Panc1 (cell line): ENCODE results near the gene LONP2. TPM values are rescaled to one million over a fixed set of nuclear protein-coding genes. Genes with fewer than 3 reads are reported as not detected.

Experiments
- ATAC-seq: fragments of 200-7000 bp; cut with Tn5 transposase; 2 replicates; pipeline ENCODE4 v1.9.1; 2020; ENCODE audit warnings: mild to moderate bottlenecking, moderate library complexity
- BruUV-seq: library from RNA; stranded (reverse); fragments of 400-500 nt; replicated peaks from 2 replicates; lab custom pipeline; 2021; lab: Mats Ljungman, UMichigan
- CTCF ChIA-PET: fragments of 300-600 bp; sonication (Branson Sonifier 250); formaldehyde crosslinking; loops from one replicate; lab custom pipeline; 2022; ENCODE audit warnings: antibody characterized with exemption; lab: Charles Lee
- POLR2A ChIA-PET: fragments of 300-600 bp; sonication (Branson Sonifier 250); formaldehyde crosslinking; loops from one replicate; lab custom pipeline; 2022; ENCODE audit warnings: antibody characterized with exemption; lab: Charles Lee
- DNase-seq: peaks from one replicate; pipeline ENCODE4 v3.0.0-alpha.2; 2010; ENCODE audit warnings: low read depth, low spot score
- H3K27ac ChIP-seq: 2 replicates; pipeline ENCODE4 v1.5.1; 2011; ENCODE audit warnings: mild to moderate bottlenecking, low read length, inconsistent platforms
- H3K27me3 ChIP-seq: fragments of 200-500 bp; sonication (Bioruptor generic); 2 replicates; pipeline ENCODE4 v1.6.0; 2014; ENCODE audit warnings: low read length, inconsistent platforms; ENCODE audit not compliant: control insufficient read depth, insufficient read depth
- H3K36me3 ChIP-seq: fragments of 200-500 bp; sonication (Bioruptor generic); 2 replicates; pipeline ENCODE4 v1.5.1; 2014; ENCODE audit warnings: inconsistent platforms, mild to moderate bottlenecking, low read length, moderate library complexity; ENCODE audit not compliant: control insufficient read depth, insufficient read depth
- H3K4me1 ChIP-seq: 2 replicates; pipeline ENCODE4 v1.5.1; 2011; ENCODE audit warnings: inconsistent platforms, mild to moderate bottlenecking, low read length, moderate library complexity; ENCODE audit not compliant: control insufficient read depth, insufficient read depth
- H3K4me3 ChIP-seq, 2 experiments: 2 replicates each; pipeline ENCODE4 v1.5.1; 2011 to 2012; ENCODE audit warnings: low read depth in 2 of 2, low read length in 2 of 2, mild to moderate bottlenecking in 2 of 2, inconsistent platforms in 1 of 2, moderate library complexity in 1 of 2
- H3K9me3 ChIP-seq: fragments of 200-500 bp; sonication (Bioruptor generic); 2 replicates; pipeline ENCODE4 v1.5.1; 2014; ENCODE audit warnings: low read depth, mild to moderate bottlenecking, inconsistent platforms, low read length, moderate library complexity; ENCODE audit not compliant: control insufficient read depth, insufficient read depth
- CTCF ChIP-seq: fragments of 450-650 bp; IDR thresholded peaks from 2 replicates; pipeline ENCODE4 v1.5.1; 2017; ENCODE audit warnings: mild to moderate bottlenecking
- POLR2AphosphoS5 ChIP-seq: IDR thresholded peaks from 2 replicates; pipeline ENCODE4 v1.6.1; 2012; ENCODE audit warnings: mild to moderate bottlenecking, low read depth, low read length, moderate library complexity
- REST ChIP-seq, 2 experiments: IDR thresholded peaks; 2 replicates each; pipeline ENCODE4 v1.6.1; 2011 to 2012; ENCODE audit warnings: low read depth in 2 of 2, control low read depth in 1 of 2, low read length in 1 of 2, mild to moderate bottlenecking in 1 of 2, moderate library complexity in 1 of 2; ENCODE audit not compliant: insufficient read depth in 1 of 2
- SIN3A ChIP-seq: IDR thresholded peaks from 2 replicates; pipeline ENCODE4 v1.6.1; 2012; ENCODE audit warnings: low read depth, mild to moderate bottlenecking, low read length, moderate library complexity, borderline replicate concordance; ENCODE audit not compliant: insufficient read depth
- TCF7L2 ChIP-seq: IDR thresholded peaks from 2 replicates; pipeline ENCODE4 v1.6.1; 2011; ENCODE audit warnings: mild to moderate bottlenecking, low read depth, low read length, inconsistent platforms
- in situ Hi-C: cut with HindIII; loops from 2 replicates; pipeline ENCODE4 v1.10.0; 2016; ENCODE audit warnings: low sequenced_read_pairs, low pct_unique_long_range_greater_than_20kb
- intact Hi-C: fragments of 100-400 bp; cut with micrococcal nuclease; formaldehyde crosslinking; loops from one replicate; pipeline ENCODE4 v1.10.0; 2022; ENCODE audit not compliant: unreplicated experiment
- total RNA-seq: library from RNA; stranded (reverse); gene quantifications from one replicate; pipeline ENCODE4 v1.2.1, GENCODE V29; 2021; ENCODE audit not compliant: unreplicated experiment

The LONP2 gene
- total RNA-seq, 1 experiment from 2014 or later = 22.9 TPM

GRCh38 chr16:48393485-48394354, 149.6 kb downstream of the LONP2 start:
- DNase-seq (no peak), ATAC-seq (no peak)
- H3K9me3 ChIP-seq = no peaks in the 10 kb centered on the region
- no peak overlapping the region for H3K27ac ChIP-seq
- no peaks in the 10 kb centered on the region for H3K4me1 ChIP-seq
- H3K27me3 ChIP-seq = no peaks in the 10 kb centered on the region
- no TSS peak for BruUV-seq
- H3K36me3 ChIP-seq = no peaks in the 10 kb centered on the region
- intact Hi-C loops (no loop called here), in situ Hi-C loops (no loop called here)
- POLR2A ChIA-PET = no interaction called here
- CTCF ChIA-PET = no interaction called here
- H3K4me3 ChIP-seq = no peak overlapping the region
- no peak for TF ChIP-seq TCF7L2
- TF ChIP-seq POLR2AphosphoS5 = no peak
- TF ChIP-seq CTCF = no peak
- TF ChIP-seq REST (IDR thresholded peaks at IDR 0.05; ENCODE audit: insufficient read depth in 1 of 2, low read depth in 2 of 2, low read length in 1 of 2) = no peak
- TF ChIP-seq SIN3A = no peak

GRCh38 chr16:48394355-48394703, 150.2 kb downstream of the LONP2 start:
- no peaks in the 10 kb centered on the region for H3K9me3 ChIP-seq
- BruUV-seq = no TSS peak
- DNase-seq (no peak), ATAC-seq (no peak)
- H3K4me3 ChIP-seq = no peak overlapping the region
- CTCF ChIA-PET = no interaction called here
- H3K4me1 ChIP-seq = no peaks in the 10 kb centered on the region
- H3K27ac ChIP-seq = no peak overlapping the region
- TF ChIP-seq REST (IDR thresholded peaks at IDR 0.05; ENCODE audit: insufficient read depth in 1 of 2, low read depth in 2 of 2, low read length in 1 of 2) = no peak
- TF ChIP-seq SIN3A = no peak
- no peak for TF ChIP-seq TCF7L2
- TF ChIP-seq POLR2AphosphoS5 = no peak
- TF ChIP-seq CTCF = no peak
- POLR2A ChIA-PET = no interaction called here
- in situ Hi-C loops (no loop called here), intact Hi-C loops (no loop called here)
- H3K36me3 ChIP-seq = no peaks in the 10 kb centered on the region
- no peaks in the 10 kb centered on the region for H3K27me3 ChIP-seq
